ENCODE measurements around the gene IFITM10. TPM values are rescaled to one million over a fixed set of nuclear protein-coding genes. Genes with fewer than 3 reads are reported as not detected.

Gene IFITM10
- total and polyA plus RNA-seq, 9 of the 15 experiments (the other 6 are each of a cell fraction or from before 2014, with no cell fraction given): 0.08 to 0.13 (median 0.09) TPM; not detected in 6

GRCh38 chr11:1746511-1746931 lies 3.9 kb downstream of the IFITM10 start:
- CTCF ChIA-PET (ENCODE audit: low intra/inter-chr PET ratio): no interaction called here
- BruUV-seq (replicated peaks): no TSS peak

More at GRCh38 chr11:1746511-1746931, 3.9 kb downstream of the IFITM10 start:
- TF ChIP-seq SMAD3 (CRISPR knock-in tag; conservative IDR thresholded peaks at IDR 0.05) (no peak), SETDB1 (IDR thresholded peaks at IDR 0.05; ENCODE audit: low read length) (no peak), ARID2 (IDR thresholded peaks at IDR 0.05) (no peak), CEBPB (tag; IDR thresholded peaks at IDR 0.05) (no peak), GMEB1 (CRISPR knock-in tag; IDR thresholded peaks at IDR 0.05) (no peak), PHB (CRISPR knock-in tag; IDR thresholded peaks at IDR 0.05) (no peak), ZBTB11 (CRISPR knock-in tag; IDR thresholded peaks at IDR 0.05) (no peak), ARHGAP35 (IDR thresholded peaks at IDR 0.05; ENCODE audit: partially characterized antibody) (no peak), ATF1 (CRISPR knock-in tag; IDR thresholded peaks at IDR 0.05) (no peak), ATF1 (tag; IDR thresholded peaks at IDR 0.05) (no peak), NFXL1 (CRISPR knock-in tag; IDR thresholded peaks at IDR 0.05) (no peak), KDM2B (CRISPR knock-in tag; IDR thresholded peaks at IDR 0.05) (no peak)
- no peak for FAIRE-seq
- H3K4me2 ChIP-seq (ENCODE audit: insufficient read depth, low read length): no peak overlapping the region
- H3K9ac ChIP-seq (ENCODE audit: insufficient read depth in 1 of 2, low read depth in 2 of 2, low read length in 2 of 2): no peak overlapping the region
- no peak overlapping the region for H3K27ac ChIP-seq (ENCODE audit: extremely low read depth, low read depth, low read length)
- POLR2A ChIA-PET: no interaction called here
- 52% methylated on average over 7 of the region's 22 CpGs for WGBS (ENCODE audit: insufficient coverage, low coverage, missing lambda C conversion rate)
- peaks cover 0 to 6% of the 10 kb centered on the region in 2 experiments; a peak in 1 of 5 replicates for H3K27me3 ChIP-seq (ENCODE audit: control insufficient read depth in 2 of 2, insufficient read depth in 2 of 2, low read length in 2 of 2)
- intact Hi-C loops (cut with micrococcal nuclease): no loop called here
- H3K36me3 ChIP-seq (ENCODE audit: control insufficient read depth, insufficient read depth, low read length): no peaks in the 10 kb centered on the region
- in situ Hi-C loops (cut with MboI): no loop called here
- no peaks in the 10 kb centered on the region for H3K79me2 ChIP-seq (ENCODE audit: control insufficient read depth, insufficient read depth, low read length)
- no peaks in the 10 kb centered on the region for H3K9me1 ChIP-seq (ENCODE audit: control insufficient read depth, insufficient read depth, low read length)
- H3K4me3 ChIP-seq: no peak overlapping the region
- peaks cover 0 to 14% of the 10 kb centered on the region in 2 experiments; a peak in 1 of 5 replicates for H3K4me1 ChIP-seq (replicated peaks in 1 of 2; ENCODE audit: control insufficient read depth in 2 of 2, insufficient read depth in 2 of 2, low read length in 2 of 2)
- ATAC-seq: no peak
- no peak overlapping the region for H2AFZ ChIP-seq (ENCODE audit: low read depth, low read length)
- DNase-seq (ENCODE audit: extremely low read depth in 1 of 4, low spot score in 3 of 4): no peak
- 0 out of 2 replicates have a peak, but pooled peaks cover 4% of the 10 kb centered on the region for H4K20me1 ChIP-seq (replicated peaks; ENCODE audit: control insufficient read depth, insufficient read depth, low read length)
- H3K9me3 ChIP-seq (replicated peaks; ENCODE audit: control insufficient read depth, insufficient read depth, low read depth, low read length): peaks cover 8% of the 10 kb centered on the region

All from K562 (cell line).